HG03175 (cell line): ENCODE results near the gene RFFL.
"Not testable (repeated sequence)": the region's sequence is repeated elsewhere in the genome, so short reads cannot be mapped to it uniquely, and the experiment has no call there.

Experiments used
- ATAC-seq: cut with Tn5 transposase; IDR thresholded peaks from one replicate; pipeline ENCODE4 v1.9.1; 2021; ENCODE audit warnings: mild to moderate bottlenecking, moderate library complexity; ENCODE audit not compliant: unreplicated experiment

Gene RFFL

GRCh38 chr17:35063514-35064223, at the start of gene RFFL:
Gene RFFL, minus strand, starts transcription at chr17:35063707. Its CDS starts 37,154 bp downstream, at chr17:35026553.
- peak; percentile 90 for ATAC-seq

GRCh38 chr17:35110791-35111190, 47.3 kb upstream of the RFFL start:
- ATAC-seq: not testable (repeated sequence)

- no peak for ATAC-seq
Observed at GRCh38 chr17:35104844-35105450, 41.4 kb upstream of the RFFL start.

GRCh38 chr17:35103271-35103670, 39.8 kb upstream of the RFFL start:
- no peak for ATAC-seq

GRCh38 chr17:35101725-35102124, 38.2 kb upstream of the RFFL start:
- ATAC-seq: no peak

GRCh38 chr17:35101036-35101435, 37.5 kb upstream of the RFFL start:
- ATAC-seq: no peak

- ATAC-seq: no peak
Observed at GRCh38 chr17:35099908-35100307, 36.4 kb upstream of the RFFL start.

- no peak for ATAC-seq
Observed at GRCh38 chr17:35097776-35098175, 34.3 kb upstream of the RFFL start.

- no peak for ATAC-seq
Observed at GRCh38 chr17:35095741-35096140, 32.2 kb upstream of the RFFL start.

GRCh38 chr17:35094902-35095301, 31.4 kb upstream of the RFFL start:
- ATAC-seq: no peak

GRCh38 chr17:35090707-35091106, 27.2 kb upstream of the RFFL start:
- not testable (repeated sequence) for ATAC-seq

GRCh38 chr17:35089586-35090296, 26.2 kb upstream of the RFFL start:
- ATAC-seq: peak; percentile 14

- ATAC-seq: peak; percentile 79
Observed at GRCh38 chr17:35088881-35089585, 25.5 kb upstream of the RFFL start.

GRCh38 chr17:35088356-35088880, 24.9 kb upstream of the RFFL start:
- ATAC-seq: no peak

GRCh38 chr17:35087731-35088355, 24.3 kb upstream of the RFFL start:
- no peak for ATAC-seq

GRCh38 chr17:35086931-35087573, 23.5 kb upstream of the RFFL start:
- no peak for ATAC-seq

GRCh38 chr17:35086164-35086563, 22.7 kb upstream of the RFFL start:
- no peak for ATAC-seq

GRCh38 chr17:35084987-35085386, 21.5 kb upstream of the RFFL start:
- no peak for ATAC-seq

GRCh38 chr17:35083071-35083470, 19.6 kb upstream of the RFFL start:
- no peak for ATAC-seq

GRCh38 chr17:35082073-35082657, 18.7 kb upstream of the RFFL start:
- no peak for ATAC-seq
